Mesenteric fat pad (tissue), 1 donor: ENCODE measurements around the gene SUB1. TPM values are rescaled to one million over a fixed set of nuclear protein-coding genes. Genes with fewer than 3 reads are reported as not detected.

Experiments
- DNase-seq: peaks from one replicate; pipeline ENCODE4 v3.0.0-alpha.2; 2020; ENCODE audit warnings: low spot score
- total RNA-seq: library from RNA; stranded (reverse); fragmentation: NEBNext Ultra II Directional; extraction: Animal tissue kit (Norgen Biotek cat#: 25700); gene quantifications from one replicate; pipeline ENCODE4 v1.2.1, GENCODE V29; 2021
- donor health status: DM: yes; HTN: yes; CAD: no.

The SUB1 gene
- total RNA-seq, 1 donor from 2014 or later = 295 TPM

DNA sequence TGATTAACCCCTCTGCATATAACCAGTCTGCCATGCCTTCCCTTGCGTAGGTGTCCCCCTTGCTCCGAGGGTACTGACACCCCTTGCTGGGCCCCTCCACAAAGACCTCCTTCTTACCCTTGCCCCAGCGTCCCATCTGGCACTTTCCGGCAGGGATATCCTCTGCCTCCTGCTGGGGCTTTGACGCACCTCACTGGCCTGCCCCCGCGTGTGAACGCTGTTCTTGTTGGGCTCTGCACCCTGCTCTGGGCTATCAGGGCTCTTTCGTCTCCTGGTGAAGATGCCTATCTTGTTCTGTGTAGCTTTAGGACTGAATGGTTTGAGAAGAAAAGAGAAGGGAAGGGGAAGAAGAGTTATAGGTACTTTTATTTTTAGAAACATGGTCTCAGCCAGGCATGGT, 53.0 kb downstream of the SUB1 start:
- DNase-seq = no peak

DNA sequence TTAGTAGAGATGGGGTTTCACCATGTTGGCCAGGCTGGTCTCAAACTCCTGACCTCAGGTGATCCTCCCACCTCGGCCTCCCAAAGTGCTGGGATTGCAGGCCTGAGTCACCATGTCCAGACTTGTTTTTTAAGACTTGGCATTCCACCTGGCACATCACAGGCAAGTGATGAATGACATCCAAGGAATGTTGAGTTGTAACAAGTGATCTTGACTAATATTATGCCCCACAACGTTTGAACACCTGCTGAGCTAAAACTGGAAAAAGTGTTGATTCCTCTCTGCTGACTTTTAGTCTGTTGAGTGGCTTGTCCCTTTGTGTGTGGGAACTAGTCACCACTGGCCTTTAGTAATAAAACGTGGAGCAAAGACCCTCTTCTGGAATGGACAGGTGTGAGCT, 54.6 kb downstream of the SUB1 start:
- no peak for DNase-seq

DNA sequence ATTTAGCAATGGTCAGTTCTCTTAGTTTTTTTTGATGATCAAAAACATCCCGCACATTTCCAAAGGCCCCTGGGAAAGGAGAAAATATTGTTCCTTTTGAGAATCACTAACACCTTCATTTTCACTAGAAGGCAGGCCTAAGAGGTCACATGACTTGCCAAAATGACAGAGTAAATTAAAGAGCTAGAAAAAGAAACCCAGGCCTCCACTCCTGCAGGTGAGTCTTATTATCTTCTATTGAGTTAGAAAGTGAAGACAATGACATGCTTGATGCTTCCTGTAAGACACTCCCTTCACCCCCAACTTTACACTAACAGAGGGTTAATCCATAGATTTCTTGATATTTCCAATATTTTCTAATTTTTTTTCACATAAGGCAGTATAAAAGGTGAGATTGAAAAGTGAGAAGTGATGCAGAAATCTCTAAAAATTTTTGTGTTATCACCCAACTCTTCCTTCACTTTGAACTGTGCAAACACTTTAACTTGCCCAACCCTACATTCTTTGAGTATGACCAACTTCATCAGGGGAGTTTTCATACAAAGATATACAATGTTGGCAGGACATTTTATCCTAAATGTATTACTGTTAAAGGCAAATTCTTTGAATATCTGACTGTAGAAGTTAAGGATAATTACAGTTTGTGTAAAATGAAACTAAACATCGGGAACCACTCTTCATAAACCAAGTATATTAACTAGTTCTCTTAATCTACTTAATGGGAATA, 57.1 kb downstream of the SUB1 start:
- no peak for DNase-seq

DNA sequence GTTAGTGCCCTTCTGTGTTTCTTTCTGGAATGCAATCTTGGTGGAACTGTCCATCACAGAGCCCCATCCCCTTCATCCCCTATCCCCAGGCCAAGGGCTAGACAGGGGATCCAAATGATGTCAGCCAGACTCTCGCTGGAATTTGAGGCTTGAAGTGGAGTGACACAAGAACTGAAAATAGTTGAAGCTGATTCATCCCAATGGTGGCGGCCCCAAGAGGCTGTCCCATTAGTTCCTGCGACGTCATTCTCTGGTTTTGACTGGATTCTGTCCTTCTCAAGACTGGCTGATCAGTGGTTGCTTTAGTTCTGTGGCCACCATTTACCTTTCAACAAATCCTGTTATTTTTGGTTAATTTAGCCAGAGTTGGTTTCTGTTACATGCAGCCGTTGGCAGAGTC, 59.9 kb downstream of the SUB1 start:
- DNase-seq = no peak

DNA sequence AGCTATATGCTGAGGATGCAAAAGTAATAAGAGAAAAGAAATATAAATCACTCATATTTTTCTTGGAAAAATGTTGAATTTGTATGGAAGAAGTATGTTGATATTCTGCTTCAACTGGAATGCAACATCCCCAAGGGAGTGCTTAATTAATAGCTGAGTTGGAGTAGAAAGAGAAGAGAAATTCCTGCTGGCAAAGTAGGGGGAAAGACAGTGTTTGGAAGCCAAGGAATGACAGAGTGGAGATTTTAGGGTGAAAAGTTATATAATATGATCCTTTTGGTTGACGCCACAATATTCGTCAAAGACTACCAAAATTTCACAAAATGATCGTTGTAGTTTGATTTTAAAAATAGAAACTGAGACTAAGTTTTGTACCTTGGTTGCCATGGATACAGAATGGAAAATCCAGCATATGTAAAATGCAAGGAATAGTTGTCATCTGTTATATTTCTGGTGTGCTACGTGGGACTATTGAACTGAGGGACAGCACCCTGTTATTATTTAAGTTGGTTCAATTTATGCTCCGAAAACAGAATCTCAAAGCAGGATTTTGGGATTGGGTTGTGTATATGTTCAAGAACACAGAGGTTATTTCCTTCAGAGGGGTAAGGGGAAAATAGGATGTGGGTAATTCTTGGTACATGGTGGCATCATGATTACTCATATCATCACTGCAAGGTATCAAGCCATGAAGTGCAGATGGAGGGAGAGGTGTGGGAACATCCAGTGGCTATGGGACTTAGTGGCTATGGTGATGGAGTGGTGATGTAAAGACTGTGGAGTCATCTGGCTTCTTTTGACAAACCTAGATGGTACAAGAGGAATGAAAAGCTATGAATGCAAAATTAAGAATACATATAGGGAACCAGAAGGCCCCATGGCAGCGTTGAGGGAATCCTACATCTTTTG, 61.0 kb downstream of the SUB1 start:
- DNase-seq = no peak

DNA sequence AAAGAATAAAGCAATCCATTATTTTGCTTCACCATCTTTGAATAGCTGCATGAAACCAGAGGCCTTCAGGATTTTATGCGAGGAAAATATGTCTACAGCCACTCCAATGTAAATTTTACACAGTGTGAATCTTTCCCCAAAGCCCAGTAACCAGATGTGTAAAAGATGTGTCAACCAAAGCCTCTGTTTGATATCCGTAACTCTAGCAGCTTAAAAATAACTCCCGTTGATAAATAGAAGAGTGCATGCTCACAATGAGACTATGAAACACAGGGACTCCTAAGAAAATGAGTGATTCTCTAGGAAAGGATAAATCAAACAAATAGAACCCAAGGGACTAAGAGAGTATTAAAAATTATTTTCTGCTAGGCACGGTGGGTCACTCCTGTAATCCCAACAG, 65.7 kb downstream of the SUB1 start:
- no peak for DNase-seq

DNA sequence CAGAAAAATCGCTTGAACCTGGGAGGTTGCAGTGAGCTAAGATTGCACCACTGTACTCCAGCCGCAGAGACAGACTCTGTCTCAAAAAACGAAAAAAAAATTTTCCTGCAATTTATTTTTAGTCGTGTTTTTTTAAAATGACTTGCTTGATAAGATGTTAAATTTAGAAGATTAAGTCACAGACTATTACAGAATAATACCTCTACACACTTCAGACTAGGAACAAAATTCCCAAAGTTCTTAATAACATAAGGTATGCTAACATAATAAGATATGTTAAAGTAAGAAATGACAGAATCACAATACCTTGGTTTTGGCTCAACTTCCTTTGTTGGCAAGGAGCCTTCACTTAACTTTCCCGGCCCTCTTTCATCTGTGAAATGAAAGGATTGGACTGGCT, 66.3 kb downstream of the SUB1 start:
- DNase-seq = no peak

Other genes with a start within 250 kb of the SUB1 start
- gene ZFR, start 140.8 kb upstream of the SUB1 start, total RNA-seq = 78.5 TPM
- 43.3 TPM for gene NPR3, start 125.8 kb downstream of the SUB1 start, total RNA-seq